BE2C (cell line): ENCODE measurements around the gene CD209.
"Not testable (repeated sequence)": the region's sequence is repeated elsewhere in the genome, so short reads cannot be mapped to it uniquely, and the experiment has no call there.

Source experiments
- DNase-seq: peaks from one replicate; pipeline ENCODE4 v3.0.0-alpha.2; 2020
- H3K27me3 ChIP-seq: fragments of 250-450 bp; sonication (Bioruptor Pico); 2 replicates; pipeline ENCODE4 v1.5.1; 2020; ENCODE audit warnings: mild to moderate bottlenecking
- H3K36me3 ChIP-seq: fragments of 250-450 bp; sonication (Bioruptor Pico); 2 replicates; pipeline ENCODE4 v1.5.1; 2020; ENCODE audit warnings: mild to moderate bottlenecking
- H3K4me1 ChIP-seq: fragments of 250-450 bp; sonication (Bioruptor Pico); 2 replicates; pipeline ENCODE4 v1.5.1; 2020
- H3K4me3 ChIP-seq: 2 replicates; pipeline ENCODE4 v1.5.1; 2011; ENCODE audit warnings: low read depth, low read length
- H3K9me3 ChIP-seq: fragments of 250-450 bp; sonication (Bioruptor Pico); 2 replicates; pipeline ENCODE4 v1.5.1; 2020
- TF ChIP-seq, protein P1 (sequence below): IDR thresholded peaks from 2 replicates; pipeline ENCODE4 v1.5.1; 2012; ENCODE audit warnings: mild to moderate bottlenecking, low read depth, low read length

The CD209 gene

DNA sequence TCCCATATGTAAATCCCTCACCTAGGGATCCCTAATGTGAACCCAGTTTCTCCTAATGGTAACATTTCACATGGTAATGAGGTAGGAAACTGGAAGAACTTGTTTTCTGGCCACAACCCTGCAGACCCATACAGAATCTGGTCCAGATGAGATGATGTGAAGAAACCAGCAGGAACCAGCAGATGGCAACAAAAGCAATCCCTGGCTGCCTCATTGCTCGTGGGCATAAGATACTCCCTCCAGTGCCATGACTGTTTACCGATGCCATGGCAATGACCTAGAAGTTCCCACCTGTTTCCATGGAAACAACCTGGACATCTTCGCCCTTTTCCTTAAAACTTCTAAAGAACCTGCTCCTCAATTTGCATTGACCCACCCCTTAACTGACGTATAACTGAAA, 1.4 kb upstream of the CD209 start:
- H3K9me3 ChIP-seq = no peaks in the 10 kb centered on the region; the same call in none of the 2 replicates
- no peaks in the 10 kb centered on the region for H3K4me1 ChIP-seq
- TF ChIP-seq, protein P1, sequence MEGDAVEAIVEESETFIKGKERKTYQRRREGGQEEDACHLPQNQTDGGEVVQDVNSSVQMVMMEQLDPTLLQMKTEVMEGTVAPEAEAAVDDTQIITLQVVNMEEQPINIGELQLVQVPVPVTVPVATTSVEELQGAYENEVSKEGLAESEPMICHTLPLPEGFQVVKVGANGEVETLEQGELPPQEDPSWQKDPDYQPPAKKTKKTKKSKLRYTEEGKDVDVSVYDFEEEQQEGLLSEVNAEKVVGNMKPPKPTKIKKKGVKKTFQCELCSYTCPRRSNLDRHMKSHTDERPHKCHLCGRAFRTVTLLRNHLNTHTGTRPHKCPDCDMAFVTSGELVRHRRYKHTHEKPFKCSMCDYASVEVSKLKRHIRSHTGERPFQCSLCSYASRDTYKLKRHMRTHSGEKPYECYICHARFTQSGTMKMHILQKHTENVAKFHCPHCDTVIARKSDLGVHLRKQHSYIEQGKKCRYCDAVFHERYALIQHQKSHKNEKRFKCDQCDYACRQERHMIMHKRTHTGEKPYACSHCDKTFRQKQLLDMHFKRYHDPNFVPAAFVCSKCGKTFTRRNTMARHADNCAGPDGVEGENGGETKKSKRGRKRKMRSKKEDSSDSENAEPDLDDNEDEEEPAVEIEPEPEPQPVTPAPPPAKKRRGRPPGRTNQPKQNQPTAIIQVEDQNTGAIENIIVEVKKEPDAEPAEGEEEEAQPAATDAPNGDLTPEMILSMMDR = no peak
- H3K4me3 ChIP-seq = no peak overlapping the region
- H3K27me3 ChIP-seq = no peaks in the 10 kb centered on the region; the same call in 1 of the 2 replicates
- DNase-seq = no peak
- H3K36me3 ChIP-seq = no peaks in the 10 kb centered on the region

DNA sequence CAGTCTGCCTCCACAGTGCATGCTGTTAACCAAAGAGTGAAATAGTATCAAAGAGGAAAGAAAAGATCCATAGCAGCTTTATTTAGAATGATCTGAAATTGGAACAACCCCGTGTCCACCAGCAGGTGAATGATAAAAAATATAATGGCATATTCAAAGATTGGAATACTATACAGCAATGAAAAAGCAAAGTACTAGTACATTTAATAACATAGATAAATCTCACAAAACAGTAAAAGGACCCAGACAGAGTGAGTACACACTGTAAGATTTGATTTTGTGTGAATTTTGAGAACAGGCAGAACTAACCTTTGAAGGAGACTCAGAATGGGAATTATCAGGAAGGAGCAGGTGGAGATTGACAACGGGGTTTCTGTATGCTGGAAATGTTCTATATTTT, 837 bp upstream of the CD209 start:
- no peaks in the 10 kb centered on the region for H3K36me3 ChIP-seq
- no peak for DNase-seq
- H3K9me3 ChIP-seq = no peaks in the 10 kb centered on the region; the same call in none of the 2 replicates
- no peaks in the 10 kb centered on the region for H3K4me1 ChIP-seq
- H3K27me3 ChIP-seq = no peaks in the 10 kb centered on the region; the same call in 1 of the 2 replicates
- no peak overlapping the region for H3K4me3 ChIP-seq
- TF ChIP-seq, protein P1 = no peak

DNA sequence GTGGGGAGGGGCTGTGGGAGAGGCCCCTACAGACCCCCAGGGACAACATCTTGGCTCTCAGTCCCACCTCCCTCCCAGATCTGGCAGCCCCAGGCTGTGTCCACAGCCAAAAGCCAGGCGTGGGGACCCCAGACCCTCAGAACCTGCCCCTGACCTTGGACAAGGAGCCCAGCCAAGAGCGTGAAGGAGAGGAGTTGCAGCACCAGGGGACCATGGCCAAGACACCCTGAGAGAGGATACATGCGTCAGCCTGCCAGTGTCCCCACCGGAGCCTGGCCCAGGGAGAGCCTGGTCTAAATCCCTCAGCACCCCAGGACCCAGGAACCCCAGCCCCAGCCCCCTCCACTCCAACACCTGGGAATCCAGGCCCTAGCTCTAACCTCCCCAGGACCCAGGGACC, 1.0 kb downstream of the CD209 start:
- not testable (repeated sequence) for H3K9me3 ChIP-seq, DNase-seq, H3K4me3 ChIP-seq, H3K27me3 ChIP-seq, H3K4me1 ChIP-seq, H3K36me3 ChIP-seq

DNA sequence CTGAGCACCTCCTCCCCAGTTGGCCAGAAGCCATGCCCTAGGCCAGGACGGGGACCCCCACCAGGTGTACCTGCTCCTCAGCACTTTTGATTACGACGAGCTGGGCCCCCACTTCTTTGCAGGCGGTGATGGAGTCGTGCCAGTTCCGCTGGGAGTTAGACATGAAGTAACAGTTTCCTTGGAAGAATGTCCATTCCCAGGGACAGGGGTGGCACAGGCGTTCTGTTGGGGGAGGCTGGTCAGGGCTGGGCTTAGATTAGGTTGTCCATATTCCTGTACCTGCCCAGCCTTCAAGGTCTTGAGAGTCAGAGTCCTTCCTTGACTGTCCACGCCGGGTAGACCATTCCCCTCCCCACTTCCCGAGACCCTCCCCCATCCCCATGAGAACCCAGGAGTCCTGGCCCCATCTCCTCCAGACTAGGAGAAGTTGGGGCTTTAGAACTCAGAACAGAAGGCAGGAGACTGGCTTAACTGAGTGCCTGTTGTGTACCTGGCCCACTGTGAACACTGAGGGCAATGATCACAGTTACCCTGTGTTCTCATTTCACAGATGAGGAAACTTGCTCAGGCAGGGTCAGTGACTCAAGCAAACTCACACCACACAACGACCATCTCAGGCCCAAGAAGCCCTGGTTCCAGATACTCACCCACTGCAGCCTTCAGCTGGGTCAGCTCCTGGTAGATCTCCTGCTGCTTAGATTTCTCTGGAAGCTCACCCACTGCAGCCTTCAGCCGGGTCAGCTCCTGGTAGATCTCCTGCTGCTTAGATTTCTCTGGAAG, 2.3 kb downstream of the CD209 start:
- Histone ChIP-seq H3K27me3 (no peaks in the 10 kb centered on the region), H3K36me3 (no peaks in the 10 kb centered on the region), H3K4me1 (no peaks in the 10 kb centered on the region), H3K4me3 (no peak overlapping the region), H3K9me3 (no peaks in the 10 kb centered on the region; the same call in none of the 2 replicates)
- TF ChIP-seq, protein P1 = no peak
- DNase-seq = no peak

DNA sequence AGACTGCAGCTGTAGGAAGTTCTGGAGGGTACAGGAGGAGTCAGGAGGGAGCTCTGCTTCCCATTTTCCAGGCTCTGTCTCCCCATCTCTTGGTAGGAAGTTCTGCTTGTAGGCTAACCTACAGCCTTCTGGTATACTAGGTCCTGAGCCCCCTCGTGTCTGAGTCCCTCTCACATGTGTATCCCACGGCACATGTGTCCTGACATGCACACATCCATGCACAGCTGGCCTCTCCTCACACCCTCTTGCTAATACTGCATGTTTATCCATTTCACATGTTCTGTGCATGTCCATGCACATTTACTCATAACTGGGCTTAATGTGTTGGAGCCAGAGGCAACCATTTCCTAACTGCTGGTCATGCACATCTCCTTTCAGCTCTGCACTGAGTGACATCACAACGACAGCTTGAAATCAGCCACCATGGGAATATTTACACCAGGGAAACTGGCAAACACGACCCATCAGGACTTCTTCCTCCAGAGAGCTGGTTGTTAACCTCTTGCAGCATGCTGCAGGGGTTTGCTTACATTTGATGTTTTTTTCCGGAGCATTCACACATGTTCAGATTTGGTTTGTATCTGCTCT, 3.0 kb downstream of the CD209 start:
- H3K9me3 ChIP-seq = no peaks in the 10 kb centered on the region; the same call in none of the 2 replicates
- TF ChIP-seq, protein P1 = no peak
- no peak for DNase-seq
- no peaks in the 10 kb centered on the region for H3K36me3 ChIP-seq
- H3K4me1 ChIP-seq = no peaks in the 10 kb centered on the region
- H3K4me3 ChIP-seq = no peak overlapping the region
- H3K27me3 ChIP-seq = no peaks in the 10 kb centered on the region

DNA sequence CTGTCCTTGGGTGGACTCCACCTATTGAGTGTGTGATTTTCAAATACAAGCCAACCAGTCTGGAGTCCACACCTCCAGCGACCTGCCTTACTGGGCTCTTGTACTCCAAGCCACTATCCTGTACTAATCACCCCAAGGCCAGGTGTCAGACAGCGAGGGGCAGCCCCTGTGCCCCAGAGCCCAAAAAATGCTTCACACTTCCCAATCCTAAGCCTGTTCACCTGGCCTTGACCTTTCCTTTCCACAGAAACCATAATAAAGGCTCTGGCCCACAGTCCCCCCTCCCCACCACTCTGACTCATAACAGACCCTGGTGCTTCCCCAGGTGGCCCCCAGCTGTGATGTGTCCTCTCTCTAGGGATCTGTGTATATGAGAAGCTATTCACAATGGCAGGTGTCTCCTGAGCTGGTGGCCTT, 3.9 kb downstream of the CD209 start:
- TF ChIP-seq, protein P1 = no peak
- no peaks in the 10 kb centered on the region for H3K36me3 ChIP-seq
- H3K9me3 ChIP-seq = no peaks in the 10 kb centered on the region; the same call in none of the 2 replicates
- no peak for DNase-seq
- no peaks in the 10 kb centered on the region for H3K4me1 ChIP-seq
- no peak overlapping the region for H3K4me3 ChIP-seq
- H3K27me3 ChIP-seq = no peaks in the 10 kb centered on the region
